IMR-90 (cell line): ENCODE measurements around the gene DOCK7. TPM values are rescaled to one million over a fixed set of nuclear protein-coding genes. Genes with fewer than 3 reads are reported as not detected.
A peak's percentile ranks its signal among the peaks of the same experiment; 100 is the strongest.

ENCODE experiments used
- ATAC-seq: fragments of 200-7000 bp; cut with Tn5 transposase; 2 replicates; pipeline ENCODE4 v1.9.1; 2020; ENCODE audit warnings: low read depth, mild to moderate bottlenecking, moderate library complexity
- BruUV-seq: library from RNA; stranded (reverse); fragments of 400-500 nt; replicated peaks from 2 replicates; lab custom pipeline; 2021; lab: Mats Ljungman, UMichigan
- CTCF ChIA-PET: fragments of 300-600 bp; formaldehyde crosslinking; extraction: SDS; loops from one replicate; lab custom pipeline; 2021; ENCODE audit warnings: antibody characterized with exemption; lab: Yijun Ruan, JAX
- POLR2A ChIA-PET: fragments of 300-600 bp; sonication (Branson Sonifier 250); formaldehyde crosslinking; loops from one replicate; lab custom pipeline; 2022; ENCODE audit warnings: antibody characterized with exemption; ENCODE audit not compliant: unreplicated experiment; lab: Charles Lee
- DNase-seq: peaks from one replicate; pipeline ENCODE4 v3.0.0; 2013
- H2AFZ ChIP-seq: replicated peaks from 2 replicates; pipeline ENCODE3; 2013; ENCODE audit warnings: low read length, mild to moderate bottlenecking; ENCODE audit not compliant: poor library complexity
- H2AK5ac ChIP-seq: 2 replicates; pipeline ENCODE4 v1.6.1; 2013; ENCODE audit warnings: low read depth, low read length, inconsistent platforms
- H2AK9ac ChIP-seq: replicated peaks from 2 replicates; pipeline ENCODE3; 2013; ENCODE audit warnings: mild to moderate bottlenecking, low read depth, low read length, moderate library complexity; ENCODE audit not compliant: poor library complexity
- H2BK120ac ChIP-seq: 2 replicates; pipeline ENCODE4 v1.6.1; 2013; ENCODE audit warnings: low read depth, low read length, inconsistent platforms
- H2BK15ac ChIP-seq: 3 replicates; pipeline ENCODE4 v1.6.1; 2013; ENCODE audit warnings: low read depth, low read length, inconsistent platforms
- H2BK20ac ChIP-seq: 2 replicates; pipeline ENCODE4 v1.6.1; 2013; ENCODE audit warnings: low read depth, mild to moderate bottlenecking, inconsistent platforms, low read length, moderate library complexity
- H2BK5ac ChIP-seq: 2 replicates; pipeline ENCODE4 v1.6.1; 2013; ENCODE audit warnings: mild to moderate bottlenecking, low read depth, low read length, inconsistent platforms; ENCODE audit not compliant: poor library complexity, severe bottlenecking
- H3K14ac ChIP-seq: replicated peaks from 2 replicates; pipeline ENCODE4 v1.6.1; 2013; ENCODE audit warnings: low read depth, low read length, inconsistent platforms
- H3K18ac ChIP-seq: 2 replicates; pipeline ENCODE4 v1.6.1; 2013; ENCODE audit warnings: low read depth, low read length, control low read depth
- H3K23ac ChIP-seq: 2 replicates; pipeline ENCODE4 v1.6.1; 2013; ENCODE audit warnings: low read depth, low read length, inconsistent platforms
- H3K27ac ChIP-seq: 2 replicates; pipeline ENCODE4 v1.5.1; 2013; ENCODE audit warnings: mild to moderate bottlenecking, control low read depth, low read length; ENCODE audit not compliant: insufficient read depth
- H3K27me3 ChIP-seq: 2 replicates; pipeline ENCODE4 v1.6.1; 2013; ENCODE audit warnings: low read length; ENCODE audit not compliant: control insufficient read depth, insufficient read depth
- H3K36me3 ChIP-seq: 2 replicates; pipeline ENCODE4 v1.6.1; 2013; ENCODE audit warnings: low read length, mixed read lengths; ENCODE audit not compliant: control insufficient read depth, insufficient read depth
- H3K4ac ChIP-seq: 2 replicates; pipeline ENCODE4 v1.6.1; 2013; ENCODE audit warnings: low read depth, low read length, inconsistent platforms
- H3K4me1 ChIP-seq: 2 replicates; pipeline ENCODE4 v1.6.1; 2013; ENCODE audit warnings: low read length, mixed read lengths; ENCODE audit not compliant: control insufficient read depth, insufficient read depth
- H3K4me2 ChIP-seq: 2 replicates; pipeline ENCODE4 v1.6.1; 2013; ENCODE audit warnings: low read depth, mild to moderate bottlenecking, control low read depth, low read length, moderate library complexity
- H3K4me3 ChIP-seq: 2 replicates; pipeline ENCODE4 v1.5.1; 2013; ENCODE audit warnings: low read depth, mild to moderate bottlenecking, control low read depth, low read length, moderate library complexity; ENCODE audit not compliant: insufficient read depth
- H3K56ac ChIP-seq: 2 replicates; pipeline ENCODE4 v1.6.1; 2013; ENCODE audit warnings: low read length, inconsistent platforms; ENCODE audit not compliant: insufficient read depth; ENCODE audit errors: extremely low read depth
- H3K79me1 ChIP-seq, 2 experiments: 2 replicates each; pipeline ENCODE4 v1.6.1; 2013; ENCODE audit warnings: low read length in 2 of 2, inconsistent platforms in 1 of 2, low read depth in 1 of 2
- H3K9ac ChIP-seq: 2 replicates; pipeline ENCODE4 v1.6.1; 2013; ENCODE audit warnings: low read depth, low read length, control low read depth
- H3K9me1 ChIP-seq: 2 replicates; pipeline ENCODE4 v1.6.1; 2013; ENCODE audit warnings: low read length, inconsistent platforms; ENCODE audit not compliant: insufficient read depth
- H3K9me3 ChIP-seq: 2 replicates; pipeline ENCODE4 v1.6.1; 2013; ENCODE audit warnings: low read length; ENCODE audit not compliant: control insufficient read depth, insufficient read depth
- H4K20me1 ChIP-seq: 2 replicates; pipeline ENCODE4 v1.6.1; 2013; ENCODE audit warnings: low read length, inconsistent platforms; ENCODE audit not compliant: insufficient read depth
- H4K5ac ChIP-seq: 2 replicates; pipeline ENCODE4 v1.6.1; 2013; ENCODE audit warnings: mild to moderate bottlenecking, low read depth, low read length, control low read depth
- H4K8ac ChIP-seq, 2 experiments: 2 replicates each; pipeline ENCODE4 v1.6.1; 2013; ENCODE audit warnings: low read depth in 2 of 2, low read length in 2 of 2, control low read depth in 1 of 2, inconsistent platforms in 1 of 2
- H4K91ac ChIP-seq: 2 replicates; pipeline ENCODE4 v1.6.1; 2013; ENCODE audit warnings: low read depth, low read length, inconsistent platforms; ENCODE audit not compliant: insufficient read depth
- CEBPB ChIP-seq: IDR thresholded peaks from 2 replicates; pipeline ENCODE4 v1.6.1; 2012; ENCODE audit warnings: low read depth, low read length, improper control_type of control experiment
- CHD1 ChIP-seq: IDR thresholded peaks from 2 replicates; pipeline ENCODE4 v1.6.1; 2012; ENCODE audit warnings: low read depth, low read length, improper control_type of control experiment
- FOS ChIP-seq: fragments of 150-350 bp; IDR thresholded peaks from 2 replicates; pipeline ENCODE4 v1.6.1; 2016; ENCODE audit warnings: low read depth, low read length
- MAFK ChIP-seq: IDR thresholded peaks from 2 replicates; pipeline ENCODE4 v1.6.1; 2012; ENCODE audit warnings: low read depth, low read length, improper control_type of control experiment
- MAZ ChIP-seq: IDR thresholded peaks from 2 replicates; pipeline ENCODE4 v1.6.1; 2012; ENCODE audit warnings: low read depth, mild to moderate bottlenecking, low read length, improper control_type of control experiment, moderate library complexity, borderline replicate concordance
- RCOR1 ChIP-seq: IDR thresholded peaks from 2 replicates; pipeline ENCODE4 v1.6.1; 2012; ENCODE audit warnings: mild to moderate bottlenecking, low read length, improper control_type of control experiment; ENCODE audit not compliant: insufficient replicate concordance
- SMC3 ChIP-seq: fragments of 150-350 bp; IDR thresholded peaks from 2 replicates; pipeline ENCODE4 v1.6.1; 2016; ENCODE audit warnings: low read depth, mild to moderate bottlenecking, antibody characterized with exemption, low read length, moderate library complexity
- WGBS, 2 experiments: methylation state at CpG; one replicate each; pipeline versions ENCODE4 v1.1.5 to v1.1.7; 2013; ENCODE audit warnings: missing lambda C conversion rate in 2 of 2; ENCODE audit not compliant: insufficient read length in 1 of 2; ENCODE audit errors: extremely low coverage in 2 of 2; 5-methylcytosine and 5-hydroxymethylcytosine counted together
- dilution Hi-C: fragments of 300-500 bp; cut with HindIII; formaldehyde crosslinking; loops from one replicate; pipeline ENCODE4 v1.14.3; 2018; ENCODE audit warnings: low sequenced_read_pairs; ENCODE audit not compliant: unreplicated experiment
- in situ Hi-C: fragments of 300-500 bp; cut with MboI; formaldehyde crosslinking; loops from 3 replicates; pipeline ENCODE4 v1.14.3; 2019; ENCODE audit warnings: low sequenced_read_pairs, inconsistent platforms, mixed read lengths
- intact Hi-C: fragments of 100-400 bp; cut with micrococcal nuclease; formaldehyde crosslinking; loops from 2 replicates; pipeline ENCODE4 v1.10.0; 2022
- polyA plus RNA-seq, 3 experiments: library from polyadenylated mRNA; depleted of rRNA; stranded (reverse); fragments of >200 nt; gene quantifications; 2 replicates each; pipeline ENCODE4 v1.2.3, GENCODE V29; 2012; ENCODE audit warnings: low replicate concordance in 1 of 3
- total RNA-seq: library from RNA; depleted of rRNA; stranded (reverse); fragments of >200 nt; gene quantifications from 2 replicates; pipeline ENCODE4 v1.2.3, GENCODE V29; 2012

The DOCK7 gene
- total and polyA plus RNA-seq, 2 of the 4 experiments (the other 2 are of a cell fraction), result 38.0 to 97.7 TPM

GRCh38 chr1:62589321-62589720, 98.9 kb downstream of the DOCK7 start:
- POLR2A ChIA-PET, result no interaction called here
- BruUV-seq, result no TSS peak
- H3K9ac ChIP-seq, result no peak overlapping the region
- DNase-seq (peak; percentile 78), ATAC-seq (no peak)
- H4K20me1 ChIP-seq, result no peaks in the 10 kb centered on the region
- no peaks in the 10 kb centered on the region for H3K9me1 ChIP-seq
- H3K9me3 ChIP-seq, result no peaks in the 10 kb centered on the region
- intact Hi-C loops (loop anchor here (1.0 kb wide), 1 partner anchor 11 kb away; no protein-coding TSS in a partner anchor), in situ Hi-C loops (no loop called here), dilution Hi-C loops (no loop called here)
- peaks cover 12 to 15% of the 10 kb centered on the region in 2 experiments; a peak in 3 of 4 replicates for H3K79me1 ChIP-seq
- H2BK5ac ChIP-seq, result peak overlapping the region; percentile 34
- H3K18ac ChIP-seq, result no peak overlapping the region
- no peaks in the 10 kb centered on the region for H3K27me3 ChIP-seq
- no peak overlapping the region for H2AFZ ChIP-seq
- H2AK9ac ChIP-seq, result no peak overlapping the region
- CTCF ChIA-PET, result no interaction called here
- H2BK15ac ChIP-seq, result no peak overlapping the region
- H3K23ac ChIP-seq, result no peak overlapping the region
- no CpG with 5 or more reads among the region's 3 CpGs for WGBS, 2 experiments
- no peak overlapping the region for H2BK20ac ChIP-seq
- H3K4me2 ChIP-seq, result no peak overlapping the region
- no peaks in the 10 kb centered on the region; the same call in 1 of the 2 replicates for H3K4me1 ChIP-seq
- H4K8ac ChIP-seq, result no peak overlapping the region
- no peak overlapping the region for H3K27ac ChIP-seq
- no peak overlapping the region for H4K91ac ChIP-seq
- no peak overlapping the region for H3K4me3 ChIP-seq
- no peak for TF ChIP-seq FOS
- TF ChIP-seq MAFK, result no peak
- TF ChIP-seq CHD1, result no peak
- no peak for TF ChIP-seq SMC3
- no peak for TF ChIP-seq MAZ
- no peak for TF ChIP-seq RCOR1
- no peak for TF ChIP-seq CEBPB
- no peak overlapping the region for H2AK5ac ChIP-seq
- no peak overlapping the region for H3K14ac ChIP-seq
- H3K56ac ChIP-seq, result no peak overlapping the region
- 0 out of 2 replicates have a peak, but pooled peaks cover 3% of the 10 kb centered on the region for H3K36me3 ChIP-seq
- no peak overlapping the region for H4K5ac ChIP-seq
- no peak overlapping the region for H3K4ac ChIP-seq
- no peak overlapping the region for H2BK120ac ChIP-seq
